ENCODE measurements around the gene CMC2.

Gene CMC2

DNA sequence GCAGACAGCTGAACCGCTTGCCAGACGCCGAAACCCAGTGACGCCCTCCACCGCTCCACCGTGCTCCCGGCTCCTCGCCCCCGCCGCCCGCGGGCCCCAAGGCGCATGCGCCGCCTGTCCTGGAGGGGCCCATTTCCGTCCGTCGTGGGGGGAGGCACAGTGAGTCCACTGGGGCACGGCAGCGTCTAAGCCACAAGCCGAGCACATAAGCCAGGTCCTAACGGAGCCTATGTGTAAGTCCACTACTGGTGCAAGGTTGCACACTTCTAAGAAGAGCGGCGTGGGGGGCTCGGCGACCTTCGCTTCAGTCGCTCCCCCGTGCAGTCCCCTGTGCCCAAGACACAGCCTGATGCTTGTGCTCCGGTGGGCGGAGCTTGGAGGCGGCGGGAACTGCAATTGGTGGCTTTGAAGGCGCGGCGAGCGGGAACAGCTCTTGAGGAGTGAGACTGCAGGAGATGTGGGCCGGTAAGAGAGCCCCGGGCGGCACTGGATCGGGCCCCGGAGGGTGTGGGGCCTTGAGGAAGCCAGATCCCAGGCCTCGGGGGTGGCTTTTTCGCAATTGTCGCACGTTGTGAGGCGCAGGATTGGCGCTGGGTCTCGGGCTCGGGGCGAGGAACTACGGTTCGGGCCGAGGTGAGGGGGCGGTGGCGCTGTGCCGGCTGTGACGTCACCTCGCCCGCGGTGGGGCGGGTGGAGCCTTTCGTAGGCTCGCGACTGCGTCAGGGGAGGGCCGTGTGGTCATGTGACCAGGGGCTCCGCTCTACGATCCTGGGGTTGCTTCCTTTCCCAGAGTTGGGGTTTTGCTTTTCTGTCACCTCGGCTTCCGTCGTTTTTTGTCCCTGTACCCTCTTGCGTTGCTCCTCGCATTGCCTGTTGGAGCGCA lies at the start of gene CMC2, which contains the start of gene CENPN:
CMC2 (minus strand) TSS at position 73 of the 883 bp plus-strand sequence. CDS start 9,491 bp downstream, outside the sequence.
CENPN (plus strand) TSS at position 402 of the 883 bp plus-strand sequence. CDS start 4,726 bp downstream, outside the sequence.
- peak; percentile 93 to 95 for DNase-seq (ENCODE audit: low read depth in 1 of 2, low spot score in 1 of 2)

DNA sequence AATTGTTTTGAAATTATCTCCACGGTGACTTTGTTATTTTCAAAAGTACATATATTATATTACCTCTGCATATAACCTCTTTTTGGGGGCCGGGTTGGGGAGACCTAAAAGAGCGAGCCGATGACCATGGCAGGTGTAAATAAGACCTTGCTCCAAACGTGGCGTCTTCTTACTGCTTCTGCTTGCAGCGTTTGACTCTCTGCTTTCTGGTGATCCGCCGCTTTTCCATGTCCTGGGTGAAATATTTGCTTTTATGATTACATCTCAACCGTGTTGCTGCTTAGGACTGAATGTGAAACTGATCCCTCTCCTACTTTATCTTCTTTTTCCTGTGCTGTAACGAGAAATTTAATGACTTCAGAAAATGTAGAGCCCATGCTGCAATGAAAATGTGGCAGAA lies 47.1 kb upstream of the CMC2 start:
- DNase-seq (ENCODE audit: low read depth in 1 of 2, low spot score in 1 of 2), result no peak

DNA sequence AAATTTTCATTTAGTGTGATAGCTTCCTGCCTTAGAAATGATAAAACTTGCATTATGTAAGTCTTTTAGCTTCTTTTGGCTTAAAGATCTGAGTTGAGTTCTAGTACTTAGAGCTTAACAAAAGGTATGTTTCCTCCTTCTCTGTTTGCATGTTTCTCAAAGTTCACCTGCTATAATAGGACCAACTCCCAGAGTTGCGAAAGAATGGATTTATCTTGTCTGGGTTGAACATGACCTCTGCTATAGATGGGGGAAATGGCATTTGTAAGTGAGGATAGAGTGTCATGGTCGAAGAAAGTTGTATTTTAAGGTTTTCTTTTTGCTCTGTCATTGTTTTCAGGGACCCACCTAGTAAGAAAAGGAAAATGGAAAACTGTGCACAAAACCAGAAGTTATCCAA lies 36.1 kb upstream of the CMC2 start:
- DNase-seq (ENCODE audit: low read depth in 1 of 2, low spot score in 1 of 2), result no peak

DNA sequence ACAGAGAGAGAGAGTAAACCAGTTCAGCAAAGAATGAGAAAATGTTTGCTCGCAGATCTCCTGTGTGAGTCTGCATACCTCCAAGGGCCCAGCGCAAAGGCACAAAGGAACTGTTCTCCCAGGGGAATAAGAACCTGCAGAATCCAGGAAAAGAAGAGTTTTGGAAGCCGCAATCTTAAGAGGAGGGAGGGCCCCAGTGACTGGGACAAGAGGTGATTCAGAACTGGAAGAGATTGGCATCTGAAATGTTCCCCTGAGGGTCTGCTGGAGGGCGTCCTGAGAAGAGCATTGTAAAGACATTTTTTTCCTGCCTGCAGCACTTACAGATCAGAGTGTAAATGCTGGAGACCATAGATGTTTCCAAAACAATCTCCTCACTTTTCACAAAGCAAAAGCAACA lies 35.0 kb upstream of the CMC2 start:
- no peak for DNase-seq (ENCODE audit: low read depth in 1 of 2, low spot score in 1 of 2)

DNA sequence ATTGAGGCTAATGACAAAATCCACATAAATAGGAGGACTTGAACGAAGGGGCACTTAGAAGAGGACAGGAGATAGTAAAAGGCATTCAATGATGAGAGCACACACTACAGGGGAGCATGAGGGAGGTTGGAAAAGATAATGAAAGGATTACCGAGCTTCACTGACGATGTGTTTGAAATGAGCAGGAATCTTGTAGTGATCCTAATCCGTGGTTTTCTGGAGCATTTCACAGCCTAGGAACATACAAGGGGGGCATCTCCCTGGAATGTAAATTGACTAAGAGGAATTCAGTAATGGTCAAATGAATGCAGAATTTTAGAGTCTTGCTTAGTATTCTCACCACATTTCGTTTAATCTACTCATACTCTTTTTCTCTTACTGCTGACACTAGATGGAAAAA lies 34.2 kb upstream of the CMC2 start:
- no peak for DNase-seq (ENCODE audit: low read depth in 1 of 2, low spot score in 1 of 2)

DNA sequence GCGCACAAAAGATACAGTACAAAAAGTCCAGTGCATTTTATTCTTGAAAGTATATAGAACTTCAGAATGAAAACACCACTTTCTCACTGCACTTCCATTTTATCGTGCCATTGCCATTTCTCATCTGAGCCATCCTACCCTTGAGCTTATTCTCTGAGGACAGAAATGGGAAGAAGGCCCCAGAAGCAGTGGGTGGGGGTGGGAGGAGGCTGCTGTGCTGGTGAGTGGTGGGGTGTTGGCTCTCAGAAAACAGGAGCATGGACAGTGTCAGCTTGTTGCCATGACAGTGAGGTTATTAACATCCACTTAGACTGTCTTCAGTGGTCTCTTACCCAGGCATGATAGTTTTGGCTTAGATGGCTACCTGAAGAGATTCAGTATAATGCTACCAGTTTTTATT lies 33.4 kb upstream of the CMC2 start:
- no peak for DNase-seq (ENCODE audit: low read depth in 1 of 2, low spot score in 1 of 2)

DNA sequence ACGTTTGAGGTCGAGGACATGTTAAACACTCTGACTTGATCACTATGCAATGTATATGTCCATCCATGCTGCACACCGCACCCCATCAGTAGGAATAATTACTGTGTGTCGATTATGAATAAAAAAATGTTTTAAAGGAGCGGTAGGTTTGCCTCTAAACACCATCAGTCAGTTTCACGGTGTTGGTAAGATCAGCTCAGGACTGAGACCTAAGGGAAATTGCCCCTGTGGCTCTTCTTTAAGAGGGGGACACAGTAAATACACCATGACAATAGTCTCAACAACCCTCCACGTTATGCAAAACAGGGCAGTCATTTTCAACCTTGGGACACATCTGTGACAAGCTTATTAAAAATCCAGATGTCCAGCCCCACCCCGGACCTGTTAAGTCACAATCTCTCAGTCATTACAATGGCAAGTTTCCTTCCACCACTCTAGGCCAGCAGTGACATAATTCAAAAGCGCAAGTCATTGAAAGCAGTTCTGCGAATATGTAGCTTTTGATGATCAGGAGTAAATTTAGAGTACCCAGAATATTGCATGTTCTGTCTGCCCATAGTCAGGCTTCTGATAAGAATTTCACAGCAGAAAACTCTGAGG lies 30.2 kb upstream of the CMC2 start:
- no peak for DNase-seq (ENCODE audit: low read depth in 1 of 2, low spot score in 1 of 2)

DNA sequence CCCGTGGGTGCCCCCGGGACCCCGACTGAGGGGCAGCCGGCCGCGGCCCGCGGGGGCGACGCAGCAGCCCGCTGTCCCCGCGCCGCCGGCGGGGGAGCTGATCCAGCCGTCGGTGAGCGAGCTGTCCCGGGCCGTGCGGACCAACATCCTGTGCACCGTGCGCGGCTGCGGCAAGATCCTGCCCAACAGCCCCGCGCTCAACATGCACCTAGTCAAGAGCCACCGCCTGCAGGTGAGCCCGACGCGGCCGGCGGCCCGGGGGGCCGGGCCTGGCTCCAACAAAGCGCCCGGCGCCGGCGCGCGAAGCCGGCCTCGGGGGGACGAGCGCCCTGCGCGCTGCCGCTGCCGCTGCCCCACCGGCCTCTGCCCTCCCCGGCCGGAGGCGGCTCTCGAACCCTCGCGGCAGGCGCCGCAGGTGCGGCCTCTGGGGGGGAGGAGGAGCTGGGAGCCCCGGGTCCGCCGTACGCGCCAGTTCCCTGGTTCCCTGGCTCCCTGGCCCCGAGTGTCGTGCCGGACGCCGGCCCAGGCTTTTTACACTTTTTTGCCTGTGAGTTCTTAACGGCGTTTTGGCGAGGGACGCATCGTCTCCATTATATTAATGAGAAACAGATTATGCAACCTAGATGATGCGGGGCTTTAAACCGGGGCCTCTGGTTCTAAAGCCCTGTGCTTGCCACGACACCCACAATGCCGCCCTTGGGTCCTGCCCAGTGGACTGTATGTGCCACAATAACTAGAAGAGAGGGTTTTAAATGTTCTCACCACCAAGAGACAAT lies 29.5 kb upstream of the CMC2 start:
- peak in 1 of 2 donors; percentile 7 for DNase-seq (ENCODE audit: low read depth in 1 of 2, low spot score in 1 of 2)

DNA sequence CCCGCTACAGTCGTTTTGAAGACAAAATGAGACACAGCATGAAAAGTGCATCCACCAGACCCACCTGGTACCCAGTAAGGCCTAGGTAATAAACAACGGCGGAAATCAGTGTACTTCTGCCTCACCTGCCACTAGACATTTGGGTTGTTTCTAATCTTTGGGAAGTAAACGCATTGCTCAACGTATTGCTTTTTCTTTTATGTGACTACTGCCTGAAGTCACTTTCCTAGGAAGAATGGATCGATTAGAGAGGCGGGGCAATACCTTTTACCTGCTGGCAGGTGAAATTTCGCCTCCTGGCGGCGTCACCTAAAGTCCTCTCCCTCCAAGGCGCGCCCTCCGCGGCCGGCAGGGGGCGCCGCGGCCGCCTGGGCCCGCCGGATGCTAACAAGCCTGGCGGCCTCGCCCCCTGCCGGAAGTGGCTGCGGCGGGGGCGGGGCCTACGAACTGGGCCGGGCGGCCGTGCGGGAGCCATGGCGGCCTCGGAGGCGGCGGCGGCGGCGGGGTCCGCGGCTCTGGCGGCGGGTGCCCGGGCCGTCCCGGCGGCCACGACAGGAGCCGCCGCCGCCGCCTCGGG lies 28.8 kb upstream of the CMC2 start, which contains the start of gene ATMIN:
ATMIN (plus strand) TSS at position 445 of the 577 bp plus-strand sequence; CDS start at position 474, 29 bp downstream.
- DNase-seq (ENCODE audit: low read depth in 1 of 2, low spot score in 1 of 2), result peak; percentile 73 to 88

DNA sequence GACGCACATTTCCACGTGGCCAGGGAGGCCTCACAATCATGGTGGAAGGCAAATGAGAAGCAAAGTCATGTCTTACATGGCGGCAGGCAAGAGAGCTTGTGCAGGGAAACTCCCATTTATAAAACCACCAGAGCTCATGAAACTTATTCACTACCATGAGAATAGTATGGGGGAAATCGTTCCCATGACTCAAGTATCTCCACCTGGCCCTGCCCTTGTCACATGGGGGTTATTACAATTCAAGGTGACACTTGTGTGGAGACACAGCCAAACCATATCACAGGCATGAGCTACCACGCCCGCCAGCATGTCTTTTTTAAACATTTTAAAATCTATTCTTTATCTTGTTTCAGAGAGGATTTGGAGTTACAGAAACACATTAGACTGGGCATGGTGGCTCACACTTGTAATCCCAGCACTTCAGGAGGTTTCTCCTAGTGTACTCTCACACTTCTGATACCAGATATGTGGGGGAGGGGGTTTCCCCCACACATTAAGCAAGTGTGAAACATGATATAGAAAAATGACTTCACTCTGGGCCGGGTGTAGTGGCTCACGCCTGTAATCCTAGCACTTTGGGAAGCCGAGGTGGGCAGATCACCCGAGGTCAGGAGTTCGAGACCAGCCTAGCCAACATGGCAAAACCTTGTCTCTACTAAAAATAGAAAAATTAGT lies 23.4 kb upstream of the CMC2 start:
- no peak for DNase-seq (ENCODE audit: low read depth in 1 of 2, low spot score in 1 of 2)

DNA sequence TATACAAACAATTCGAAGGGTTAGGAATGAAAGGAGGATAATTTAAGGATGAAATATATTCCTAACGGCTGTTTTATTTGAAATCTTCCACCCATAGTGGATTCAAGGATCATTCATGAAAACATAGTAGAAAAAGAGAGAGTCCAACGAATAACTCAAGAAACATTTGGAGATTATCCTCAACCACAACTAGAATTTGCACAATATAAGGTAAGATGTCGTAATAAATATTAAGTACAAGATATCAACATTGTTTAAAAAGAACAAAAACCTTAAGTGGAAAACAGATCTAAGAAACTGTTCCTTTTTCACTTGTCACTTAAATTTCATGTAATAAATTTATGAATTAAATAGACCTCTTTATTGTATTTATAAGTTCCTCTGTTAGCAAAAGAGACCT lies 19.7 kb upstream of the CMC2 start:
- no peak for DNase-seq (ENCODE audit: low read depth in 1 of 2, low spot score in 1 of 2)

DNA sequence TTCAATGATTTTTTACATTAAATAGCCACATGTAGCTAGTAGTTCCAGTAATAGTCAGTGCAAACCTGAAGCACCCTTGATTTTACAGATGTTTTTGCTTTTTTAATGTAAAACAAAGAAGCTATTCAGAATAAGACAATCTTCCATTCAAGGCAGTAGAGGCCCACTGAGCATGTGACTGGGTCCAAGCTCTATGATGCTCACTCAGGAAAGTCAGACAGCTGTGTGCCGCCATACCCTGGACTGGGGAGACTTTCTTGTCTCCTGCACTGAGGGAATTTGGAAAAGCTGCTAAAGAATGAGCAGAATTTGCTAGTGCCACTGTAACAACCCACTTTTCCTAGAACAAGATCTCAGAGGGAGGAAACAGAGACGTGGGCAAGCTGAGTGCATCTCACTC lies 11.8 kb upstream of the CMC2 start:
- no peak for DNase-seq (ENCODE audit: low read depth in 1 of 2, low spot score in 1 of 2)

DNA sequence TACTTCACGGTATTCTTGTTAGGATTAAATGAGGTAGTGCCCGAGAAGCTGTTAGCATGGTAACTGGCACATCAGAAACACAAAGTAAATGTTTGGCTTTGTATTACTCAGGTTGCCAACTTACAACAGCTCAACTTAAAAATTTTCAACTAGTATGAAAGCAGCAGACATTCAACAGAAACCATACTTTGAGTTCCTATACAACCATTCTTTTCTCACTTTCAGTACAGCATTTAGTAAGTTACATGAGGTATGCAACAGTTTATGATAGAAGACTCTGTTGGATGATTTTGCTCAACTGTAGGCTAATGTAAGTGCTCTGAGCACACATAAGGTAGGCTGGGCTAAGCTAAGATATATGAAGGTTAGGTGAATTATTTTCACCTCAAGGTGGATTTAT lies 8.0 kb upstream of the CMC2 start:
- no peak for DNase-seq (ENCODE audit: low read depth in 1 of 2, low spot score in 1 of 2)

DNA sequence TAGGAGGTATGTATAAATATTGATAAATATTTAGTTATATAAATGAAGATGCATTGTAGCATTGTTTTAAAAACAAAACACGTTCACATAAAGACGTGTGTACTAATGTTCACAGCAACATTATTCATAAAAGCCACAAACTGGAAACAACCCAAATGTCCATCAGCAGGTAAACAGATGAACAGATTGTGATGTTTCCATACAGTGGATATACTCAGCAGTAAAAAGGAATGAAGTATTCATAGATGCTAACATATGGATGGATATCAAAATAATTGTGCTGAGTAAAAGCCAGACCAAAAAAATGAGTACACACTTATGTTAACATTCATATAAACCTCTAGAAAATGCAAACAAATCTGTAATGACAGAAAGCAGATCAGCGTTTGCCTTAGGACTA lies 6.3 kb upstream of the CMC2 start:
- no peak for DNase-seq (ENCODE audit: low read depth in 1 of 2, low spot score in 1 of 2)

DNA sequence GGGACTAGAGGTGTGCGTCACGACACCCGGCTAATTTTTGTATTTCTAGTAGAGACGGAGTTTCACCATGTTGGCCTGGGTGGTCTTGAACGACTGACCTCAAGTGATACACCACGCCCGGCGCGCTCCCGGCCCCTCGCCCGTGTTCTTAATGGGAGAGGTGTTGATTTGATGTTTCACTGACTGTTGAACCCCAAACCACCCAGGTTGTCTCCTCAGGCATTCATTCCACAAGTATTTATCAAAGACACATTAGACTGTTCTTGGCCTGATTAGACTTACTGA lies 1.8 kb upstream of the CMC2 start:
- DNase-seq (ENCODE audit: low read depth in 1 of 2, low spot score in 1 of 2), result no peak

DNA sequence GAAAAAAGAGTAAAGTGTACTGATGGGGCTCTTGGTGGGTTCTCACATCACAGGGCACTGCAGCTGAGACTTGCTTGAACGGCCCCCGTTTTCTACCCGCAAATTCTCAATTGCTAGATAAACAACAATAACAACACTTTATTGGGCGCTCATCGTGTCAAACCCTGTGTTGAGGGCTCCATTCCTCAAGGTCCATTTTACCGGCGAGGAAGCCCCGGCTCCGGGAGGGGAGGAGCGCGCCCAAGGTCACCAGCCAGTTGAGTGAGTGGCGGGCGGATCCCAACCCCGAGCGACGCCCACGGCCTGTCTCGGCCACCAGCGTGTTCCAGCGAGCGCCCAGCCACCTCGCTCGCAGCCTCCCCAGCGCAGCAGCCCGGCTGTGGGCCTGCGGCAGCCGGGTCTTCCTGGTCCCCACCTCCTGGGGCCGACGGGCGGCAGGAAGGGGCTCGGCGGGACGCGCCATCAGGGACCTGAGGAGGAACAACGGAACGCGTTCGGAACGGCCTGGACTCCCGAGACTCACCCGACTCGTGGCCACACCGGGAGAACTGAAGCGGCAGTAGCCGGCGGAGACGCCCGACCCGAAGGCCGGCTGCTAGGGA lies 373 bp downstream of the CMC2 start:
- DNase-seq (ENCODE audit: low read depth in 1 of 2, low spot score in 1 of 2), result peak; percentile 26 to 57

DNA sequence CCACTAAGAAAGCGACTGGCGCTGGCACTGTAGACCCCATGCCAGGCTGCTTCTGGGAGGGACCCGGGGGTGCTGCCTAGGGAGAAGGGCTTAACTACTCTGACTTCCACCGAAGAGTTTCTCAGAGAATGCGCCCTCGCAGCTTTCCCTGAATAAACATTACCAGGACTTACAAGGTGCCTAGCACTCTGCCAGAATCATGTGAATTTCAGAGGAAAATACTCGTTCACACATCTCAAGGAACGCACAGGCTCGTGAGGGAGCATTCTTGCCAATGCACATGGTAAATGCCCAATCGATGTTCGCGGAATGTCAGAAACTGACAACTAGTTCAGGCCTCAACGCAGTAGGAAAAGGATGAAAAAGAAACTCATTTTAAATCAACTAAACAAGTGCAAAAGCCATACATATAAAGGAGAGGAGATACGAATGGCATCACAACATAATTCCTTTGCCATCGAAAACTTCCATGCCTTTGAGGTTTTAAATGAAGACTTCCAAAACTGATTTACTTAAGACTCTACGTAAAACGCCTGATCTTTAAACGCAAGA lies 999 bp downstream of the CMC2 start:
- DNase-seq (ENCODE audit: low read depth in 1 of 2, low spot score in 1 of 2), result no peak

DNA sequence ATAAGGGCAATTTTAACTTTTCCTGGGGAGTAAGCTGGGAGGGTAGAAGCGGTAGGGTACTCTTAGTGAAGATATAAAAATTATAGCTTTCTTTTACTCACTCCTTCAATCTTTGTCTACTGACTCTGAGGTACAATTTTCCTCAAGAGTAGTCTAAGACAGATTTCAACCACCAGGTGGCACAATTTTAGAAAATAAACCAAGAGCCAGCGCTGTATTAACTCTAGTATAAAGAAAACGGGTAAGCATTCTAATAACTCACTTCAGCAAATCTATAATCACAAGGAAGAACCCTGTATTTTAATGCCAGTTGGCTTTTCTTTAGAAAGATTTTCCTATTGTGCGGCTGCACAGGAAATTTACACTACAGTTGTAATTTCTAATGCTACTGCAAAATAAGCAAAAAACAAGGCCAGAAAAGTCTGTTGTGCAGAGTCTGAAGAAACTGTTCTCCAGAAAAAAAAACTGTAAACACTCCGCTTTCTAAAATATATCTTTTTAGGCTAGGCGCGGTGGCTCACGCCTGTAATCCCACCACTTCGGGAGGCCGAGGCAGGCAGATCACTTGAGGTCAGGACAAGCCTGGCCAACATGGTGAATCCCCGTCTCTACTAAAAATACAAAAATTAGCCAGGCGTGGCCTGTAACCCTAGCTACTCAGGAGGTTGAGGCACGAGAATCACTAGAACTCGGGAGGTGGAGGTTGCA lies 1.9 kb downstream of the CMC2 start:
- no peak for DNase-seq (ENCODE audit: low read depth in 1 of 2, low spot score in 1 of 2)

DNA sequence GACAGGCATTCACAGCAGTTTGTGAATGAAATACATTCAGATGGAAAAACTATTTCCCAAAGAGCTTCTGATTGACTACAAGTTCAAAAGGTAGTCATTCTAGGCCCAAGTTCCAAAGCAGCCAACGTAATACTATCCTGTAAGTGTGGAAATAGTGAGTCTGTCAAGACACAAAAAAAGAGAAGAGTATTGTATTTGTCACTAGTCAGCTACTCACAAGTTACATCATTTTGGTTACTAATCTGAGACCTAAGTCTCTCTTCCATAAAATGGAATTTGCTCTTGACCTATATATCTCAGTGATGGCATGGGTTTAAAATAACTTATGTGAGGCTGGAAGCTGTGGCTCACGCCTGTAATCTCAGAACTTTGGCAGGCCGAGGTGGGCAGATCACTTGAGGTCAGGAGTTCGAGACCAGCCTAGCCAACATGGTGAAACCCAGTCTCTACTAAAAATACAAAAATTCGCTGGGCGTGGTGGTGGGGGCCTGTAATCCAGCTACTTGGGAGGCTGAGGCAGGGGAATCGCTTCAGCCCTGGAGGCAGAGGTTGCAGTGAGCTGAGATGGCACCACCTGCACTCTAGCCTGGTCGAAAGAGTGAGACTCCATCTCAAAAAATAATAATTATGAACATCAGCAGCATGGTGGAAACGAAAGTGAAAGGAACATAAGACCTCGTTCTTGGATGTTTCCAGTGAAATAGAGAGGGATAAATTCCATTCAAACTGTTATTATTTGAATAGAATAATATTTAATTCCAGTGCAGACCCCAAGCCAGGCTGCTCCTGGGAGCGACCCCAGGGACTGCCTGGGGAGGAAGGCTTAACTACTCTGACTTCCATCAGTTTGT lies 2.9 kb downstream of the CMC2 start:
- DNase-seq (ENCODE audit: low read depth in 1 of 2, low spot score in 1 of 2), result no peak

All from activated T-helper 1 cell treated with anti-CD3 and anti-CD28 coated beads, Interleukin-2, amount 50 U/mL, for 16 hours (primary cell).